HG02610 (cell line): ENCODE measurements around the gene PEMT.

Experiments used
- ATAC-seq: cut with Tn5 transposase; IDR thresholded peaks from one replicate; pipeline ENCODE4 v1.9.1; 2021; ENCODE audit warnings: mild to moderate bottlenecking, moderate library complexity; ENCODE audit not compliant: unreplicated experiment

PEMT gene

DNA sequence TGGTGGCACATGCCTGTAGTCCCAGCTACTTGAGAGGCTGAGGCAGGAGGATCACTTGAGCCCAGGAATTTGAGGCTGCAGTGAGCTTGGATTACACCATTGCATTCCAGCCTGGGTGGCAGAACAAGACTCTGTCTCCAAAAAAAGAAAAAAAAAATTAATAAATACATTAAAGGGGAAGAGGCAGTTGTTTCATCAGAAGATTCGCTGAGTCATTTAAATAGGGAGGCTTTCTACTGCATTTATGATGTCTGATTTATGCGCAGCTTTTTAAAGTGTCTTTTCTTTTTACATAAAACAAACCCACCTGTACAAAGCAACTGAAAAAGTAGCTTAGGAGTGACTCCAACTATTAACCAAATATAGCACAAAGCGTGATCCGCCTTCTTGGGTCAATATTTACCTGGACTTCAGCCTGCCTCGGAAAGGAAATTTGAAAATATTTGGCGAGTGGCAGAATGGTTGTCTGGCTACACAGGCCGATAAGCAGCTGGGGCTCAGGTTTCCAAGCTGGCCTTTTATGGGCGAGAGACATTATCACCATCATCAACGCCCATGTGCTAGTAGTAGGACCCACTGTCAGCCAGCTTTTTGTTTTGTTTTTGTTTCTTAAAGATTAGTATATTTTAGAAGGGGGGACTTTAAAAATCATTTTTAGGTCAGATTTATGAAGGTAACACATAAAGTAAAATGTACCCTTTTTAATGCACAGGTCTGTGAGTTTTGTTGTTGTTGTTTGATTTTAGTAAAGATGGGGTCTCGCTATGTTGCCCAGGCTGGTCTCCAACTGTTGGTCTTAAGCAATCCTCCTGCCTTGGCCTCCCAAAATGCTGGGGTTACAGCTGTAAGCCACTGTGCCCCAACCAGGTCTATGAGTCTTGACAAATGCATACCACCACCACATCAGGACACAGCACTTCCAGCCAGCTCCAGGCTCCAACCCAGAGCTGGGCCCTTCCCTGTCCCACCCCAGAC lies 52.8 kb downstream of the PEMT start:
- no peak for ATAC-seq

DNA sequence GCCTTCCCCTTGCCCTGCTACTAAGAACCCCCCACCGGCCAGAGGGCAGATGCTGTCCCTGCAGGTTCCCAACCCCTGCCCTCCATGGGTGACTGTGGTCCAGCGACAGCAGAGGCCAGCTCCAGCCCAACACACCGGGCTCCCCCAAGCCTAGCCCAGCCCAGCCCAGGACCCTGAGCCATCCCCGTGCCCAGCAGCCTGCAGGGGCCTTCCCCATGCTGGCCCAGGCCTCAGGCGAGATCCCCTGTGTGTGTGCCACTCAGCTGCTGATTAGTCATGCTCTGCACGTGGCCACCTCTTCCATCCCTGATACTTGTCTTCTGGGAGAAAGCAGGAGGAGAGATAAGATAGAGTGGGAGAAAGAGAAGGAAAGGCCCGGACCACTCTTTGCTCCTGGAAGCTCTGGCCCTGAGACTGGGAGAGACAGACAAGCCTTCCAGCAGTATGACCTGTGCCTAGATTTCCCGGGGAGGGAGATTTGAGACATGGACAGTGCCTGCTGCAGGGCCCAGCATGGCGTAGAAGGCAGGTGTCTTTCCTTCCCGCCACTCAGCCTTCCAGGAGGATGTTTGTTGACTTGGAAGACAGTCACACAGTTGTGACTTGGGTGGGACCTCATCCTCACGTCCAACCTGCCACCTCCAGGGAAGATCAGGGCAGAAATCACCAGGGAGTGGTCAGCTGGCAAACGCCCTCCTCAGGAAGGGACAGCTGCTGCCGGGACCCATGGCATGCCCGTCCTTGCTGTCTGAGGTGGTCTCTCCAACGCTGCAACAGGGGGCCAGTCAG lies 54.0 kb downstream of the PEMT start:
- no peak for ATAC-seq

DNA sequence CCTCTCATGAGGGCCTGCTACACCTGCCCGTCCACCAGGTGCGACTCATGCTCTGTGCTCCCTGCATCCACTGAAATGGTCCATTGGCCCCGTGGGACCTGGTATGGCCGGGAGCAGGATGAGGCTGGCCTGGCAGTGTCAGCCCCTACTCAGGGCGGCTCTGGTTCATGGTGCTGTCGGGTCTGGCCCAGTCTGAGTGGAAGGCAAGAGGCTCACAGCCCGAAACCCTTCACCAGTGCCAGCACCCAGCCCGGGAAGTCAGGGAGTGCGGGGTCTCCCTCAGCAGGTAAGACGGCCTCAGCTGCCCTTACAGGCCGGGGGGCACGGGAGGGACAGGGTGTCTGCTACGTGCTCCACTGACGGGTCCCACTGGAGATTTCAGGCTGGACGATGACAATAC lies 54.8 kb downstream of the PEMT start:
- no peak for ATAC-seq

DNA sequence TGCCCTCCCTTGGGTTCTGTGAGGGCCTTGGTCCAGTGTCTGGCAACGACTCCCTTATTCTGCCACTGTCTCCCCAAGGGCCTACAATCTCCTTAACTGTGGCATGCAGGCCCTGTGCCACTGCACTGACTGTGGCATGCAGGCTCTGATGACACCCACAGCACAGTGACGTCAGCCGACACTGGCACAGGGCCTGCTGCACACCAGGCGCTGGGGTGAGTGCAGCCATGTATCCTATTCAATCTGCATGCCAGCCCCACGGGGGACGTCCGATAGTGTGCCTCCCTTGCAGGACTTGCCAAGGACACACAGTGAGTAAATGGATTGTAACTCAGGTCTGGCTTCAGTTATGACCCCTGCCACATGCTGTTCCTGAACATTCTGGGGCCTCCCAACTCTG lies 55.6 kb downstream of the PEMT start:
- no peak for ATAC-seq

DNA sequence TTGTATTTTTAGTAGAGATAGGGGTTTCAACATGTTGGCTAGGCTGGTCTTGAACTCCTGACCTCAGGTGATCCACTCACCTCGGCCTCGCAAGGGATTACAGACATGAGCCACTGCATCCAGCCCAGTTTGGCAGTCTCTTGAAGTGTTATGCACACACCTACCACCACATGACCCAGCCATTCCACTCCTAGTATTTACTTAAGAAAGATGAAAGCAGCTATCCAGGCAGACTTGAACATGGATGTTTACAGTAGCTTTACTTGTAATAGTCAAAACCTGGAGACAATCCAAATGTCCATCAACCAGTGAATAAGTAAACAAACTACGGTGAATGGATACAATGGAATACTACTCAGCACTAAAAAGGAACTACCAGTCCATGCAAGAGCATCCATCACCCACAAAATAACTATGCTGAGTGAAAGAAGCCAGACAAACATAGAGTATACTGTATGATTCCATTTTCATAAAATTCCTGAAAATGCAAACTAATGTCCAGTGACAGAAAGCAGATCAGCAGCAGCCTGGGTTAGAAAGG lies 57.5 kb downstream of the PEMT start:
- no peak for ATAC-seq

GRCh38 chr17:17532991-17533390 lies 58.5 kb downstream of the PEMT start:
- no peak for ATAC-seq

GRCh38 chr17:17531156-17531555 lies 60.4 kb downstream of the PEMT start:
- ATAC-seq = no peak

DNA sequence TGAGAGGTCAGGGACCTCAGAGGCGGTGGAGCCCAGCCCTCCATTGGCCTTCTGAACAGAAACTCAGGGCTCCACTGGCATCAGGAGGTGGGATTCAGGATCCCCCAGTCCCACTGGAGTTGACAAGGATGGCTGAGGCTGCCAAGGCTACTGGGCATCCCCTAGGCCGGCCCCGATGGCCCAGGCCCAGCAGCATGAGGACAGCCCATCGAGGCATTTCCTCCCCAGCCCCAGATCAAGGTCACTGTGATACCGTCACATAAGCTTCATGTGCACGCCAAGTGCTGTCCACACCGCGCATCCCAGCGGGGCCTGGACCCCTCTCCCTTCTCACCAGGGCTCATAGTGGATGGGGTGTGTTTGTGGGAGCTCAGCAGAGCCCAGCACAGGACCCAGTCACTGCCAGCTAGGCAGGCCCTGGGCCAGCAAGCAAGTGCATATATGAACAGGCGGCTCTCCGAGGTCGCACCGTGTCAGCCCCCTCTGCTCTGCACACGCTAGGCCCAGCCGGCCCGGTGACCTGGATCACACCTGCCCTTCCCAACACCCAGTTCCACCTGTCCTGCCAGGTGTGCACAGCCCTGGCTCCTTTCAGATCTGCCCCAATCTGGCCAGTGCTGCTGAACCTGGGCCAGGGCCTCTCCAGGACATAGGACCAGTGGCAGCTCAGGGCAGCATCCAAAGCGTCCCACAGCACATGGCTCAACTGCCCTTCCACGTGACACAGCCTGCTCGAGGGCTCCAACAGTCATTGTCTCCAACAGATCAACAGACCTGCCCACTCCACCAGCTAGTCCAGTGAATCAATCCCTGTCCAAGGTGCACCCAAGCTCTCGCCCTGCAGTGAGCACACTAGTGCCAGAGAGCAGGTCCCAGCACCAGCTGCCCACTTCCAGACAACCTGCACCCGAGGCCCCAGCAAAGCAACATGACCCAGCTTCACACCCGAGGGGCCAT lies 62.5 kb downstream of the PEMT start:
- no peak for ATAC-seq

DNA sequence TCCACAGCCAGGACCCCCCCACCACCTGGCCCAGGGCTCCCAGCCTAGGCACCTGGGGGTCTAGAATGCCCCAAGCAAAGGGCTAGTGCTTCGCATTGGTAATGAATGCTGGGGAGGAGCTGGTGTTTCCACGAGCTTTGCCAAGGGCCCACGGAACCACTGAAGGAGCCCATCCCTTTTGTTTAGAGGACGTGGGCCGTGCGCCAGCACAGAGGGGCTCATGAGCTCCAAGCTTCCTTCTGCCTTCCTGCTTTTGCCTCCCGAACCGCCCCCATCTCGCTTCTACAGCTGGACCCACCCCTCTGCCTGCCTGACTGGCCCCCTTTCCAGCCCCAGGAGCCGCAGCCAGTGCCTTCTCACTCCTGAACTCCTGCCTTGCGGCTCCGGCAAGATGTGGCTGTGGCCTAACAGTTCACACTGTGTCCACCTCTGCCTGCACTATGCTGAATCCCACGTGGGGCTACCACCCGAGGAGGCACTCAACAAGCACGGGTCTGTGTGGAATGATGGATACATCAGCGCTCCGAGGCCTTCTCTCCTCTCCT lies 63.5 kb downstream of the PEMT start:
- ATAC-seq = no peak

GRCh38 chr17:17527534-17527933 lies 64.0 kb downstream of the PEMT start:
- ATAC-seq = no peak

DNA sequence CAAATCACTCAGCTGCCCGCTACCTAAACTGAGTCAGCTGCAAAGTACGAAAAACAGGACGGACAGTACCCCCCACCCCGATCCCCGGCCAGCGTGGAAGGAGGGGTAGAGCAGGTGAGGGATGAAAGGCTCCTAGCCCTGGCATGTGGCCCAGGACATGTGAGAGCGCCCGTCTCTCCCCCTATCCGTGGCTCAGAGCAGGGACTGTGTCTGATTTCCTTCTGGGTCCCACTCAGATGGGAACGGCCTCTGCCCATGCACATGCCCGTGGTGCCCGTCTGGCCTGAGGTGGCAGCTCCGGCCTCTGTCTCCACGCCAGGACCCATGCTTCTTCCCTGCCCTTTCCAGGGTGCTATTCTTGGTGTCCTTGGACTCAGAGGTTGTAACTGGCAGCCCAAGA lies 65.1 kb downstream of the PEMT start:
- ATAC-seq = no peak

GRCh38 chr17:17525956-17526355 lies 65.6 kb downstream of the PEMT start:
- no peak for ATAC-seq

- ATAC-seq = no peak
Measured at GRCh38 chr17:17525311-17525710, 66.2 kb downstream of the PEMT start.

DNA sequence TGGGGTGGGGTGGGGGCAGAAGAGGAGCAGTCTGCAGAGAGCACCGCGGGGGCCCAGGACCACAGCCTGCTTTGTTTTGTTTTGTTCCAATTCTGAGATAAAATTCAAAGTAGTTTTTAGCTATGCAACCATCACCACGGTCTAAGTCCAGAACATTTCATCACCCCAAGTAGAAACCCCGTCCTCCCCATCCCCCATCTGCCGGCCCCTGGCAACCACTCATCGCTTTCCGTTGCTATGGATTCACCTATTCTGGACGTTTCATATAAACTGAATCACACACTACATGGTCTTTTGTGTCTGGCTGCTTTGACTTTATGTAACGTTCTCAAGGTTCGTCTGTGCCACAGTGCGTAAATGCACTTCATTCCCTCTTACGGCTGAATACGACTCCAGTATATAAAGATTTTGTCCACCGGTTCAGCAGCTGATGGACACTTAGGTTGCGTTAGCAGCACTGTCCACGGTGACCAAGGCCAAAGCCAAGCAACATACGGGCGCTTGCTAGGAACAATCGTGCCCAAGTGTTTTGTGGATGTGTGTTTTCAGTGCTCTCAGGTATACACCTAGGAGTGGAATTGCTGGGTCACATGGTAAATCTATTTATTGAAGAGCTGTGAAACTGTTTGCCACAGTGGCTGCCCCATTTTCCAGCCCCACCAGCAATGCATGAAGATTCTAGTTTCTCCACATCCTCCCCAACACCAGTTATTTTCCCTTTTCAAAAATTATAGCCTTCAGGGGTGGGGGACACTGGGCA lies 67.6 kb downstream of the PEMT start:
- ATAC-seq = no peak

DNA sequence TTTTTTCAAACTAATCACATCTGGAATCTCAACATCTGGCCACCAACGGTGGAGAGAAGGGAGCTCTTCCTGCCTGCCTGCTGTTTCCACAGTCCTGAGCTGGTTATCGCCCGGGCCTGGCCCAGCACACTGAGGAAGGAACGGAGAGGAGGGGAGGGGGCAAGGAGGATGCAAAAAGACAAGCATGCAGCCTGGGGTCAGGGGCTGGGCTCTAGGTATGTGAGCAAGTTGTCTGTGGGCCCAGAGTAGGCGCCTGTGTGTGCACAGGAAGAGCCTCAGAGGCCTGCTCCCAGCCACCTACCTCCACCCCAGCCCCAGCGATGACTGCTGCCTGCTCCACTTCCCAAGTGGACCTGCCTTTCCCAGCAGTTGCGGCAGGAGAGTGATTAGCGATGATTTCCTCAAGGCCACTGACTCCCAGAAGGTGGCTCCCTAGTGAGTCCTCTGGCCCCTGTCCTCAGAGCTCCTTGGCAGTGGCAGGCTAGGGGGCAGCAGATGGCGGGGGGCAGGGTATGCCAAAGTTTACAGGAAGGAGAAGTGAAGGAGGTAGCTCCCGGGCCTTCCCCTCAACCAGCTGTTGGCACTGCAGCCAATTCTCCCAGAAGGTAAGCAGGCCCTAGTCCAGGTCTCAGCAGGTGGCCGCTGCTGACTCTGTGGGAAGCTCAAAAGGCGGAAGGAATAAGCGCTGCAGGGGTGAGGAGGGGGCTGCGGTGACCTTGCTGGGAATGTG lies 68.3 kb downstream of the PEMT start:
- no peak for ATAC-seq

DNA sequence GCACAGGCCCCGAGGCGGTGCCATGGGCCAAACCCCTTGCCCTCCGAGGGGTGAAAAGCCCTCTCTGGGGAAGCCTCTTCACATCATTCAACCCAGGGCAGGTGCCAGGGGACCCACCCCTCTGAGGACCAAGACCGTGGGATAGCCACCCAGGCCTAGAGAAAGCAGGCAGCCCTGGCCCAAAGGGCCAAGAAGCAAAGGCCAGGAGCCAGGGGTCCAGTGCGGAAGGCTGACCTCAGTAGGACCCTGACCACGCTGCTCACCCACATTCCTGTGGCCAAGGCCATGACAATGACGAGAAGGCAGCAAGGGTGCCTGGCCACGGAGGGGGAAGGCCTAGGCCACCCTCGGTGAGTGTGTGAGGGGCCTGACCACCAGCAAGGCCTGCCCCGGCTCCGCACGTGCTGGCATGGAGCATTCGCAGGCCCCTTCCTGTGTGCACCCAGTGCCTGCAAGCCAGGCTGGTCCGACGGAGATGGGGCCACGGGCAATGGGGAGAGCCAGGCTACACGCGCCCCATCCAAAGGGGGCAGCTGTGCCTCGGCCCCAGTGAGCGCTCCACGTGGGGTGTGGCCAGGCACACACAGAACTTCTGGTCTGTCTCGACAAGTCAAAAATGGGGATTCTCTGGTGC lies 70.8 kb downstream of the PEMT start:
- ATAC-seq = no peak

DNA sequence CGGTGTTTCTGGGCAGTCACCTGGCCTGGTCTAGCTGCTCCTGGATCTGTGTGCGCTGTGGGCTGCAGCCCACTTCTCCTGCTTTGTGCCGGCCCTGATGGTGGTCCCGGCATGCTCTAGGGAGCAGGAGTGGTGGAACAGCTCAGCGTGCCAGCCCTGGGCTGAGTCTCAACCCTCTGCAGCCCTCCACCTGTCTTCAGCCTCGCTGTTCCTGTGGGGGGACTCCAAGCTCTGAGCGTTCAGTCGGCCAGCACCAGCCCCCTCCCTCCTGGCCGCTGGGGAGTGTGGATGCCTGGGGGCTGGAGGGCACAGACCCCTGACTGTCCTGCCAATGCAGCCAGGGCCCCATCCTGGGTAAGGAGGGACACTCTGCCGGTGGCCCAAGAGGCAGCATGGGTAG lies 71.6 kb downstream of the PEMT start:
- ATAC-seq = no peak

DNA sequence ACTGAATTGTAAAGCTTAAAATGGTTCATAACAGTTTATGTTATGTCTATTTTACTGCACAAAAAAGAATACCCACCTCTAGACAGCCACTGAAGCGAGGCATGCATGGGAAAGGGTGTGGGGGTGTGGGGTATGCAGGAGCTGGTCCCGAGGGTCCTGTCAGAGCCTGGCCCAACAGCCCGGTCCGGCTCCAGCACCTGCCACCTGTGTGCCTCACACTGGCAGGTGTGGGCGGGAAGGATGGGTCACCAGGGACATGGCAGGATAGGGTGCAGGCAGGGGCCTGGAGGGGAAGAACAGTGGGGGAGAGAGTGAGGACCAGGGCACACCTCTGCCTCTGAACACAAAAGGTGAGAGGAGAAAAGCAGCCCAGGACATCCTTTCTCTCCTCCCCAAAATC lies 72.6 kb downstream of the PEMT start:
- ATAC-seq = no peak
